Ascending aorta (tissue), 2 donors: Measurements from ENCODE around the gene MVD. TPM values are rescaled to one million over a fixed set of nuclear protein-coding genes. Genes with fewer than 3 reads are reported as not detected.

Experiments
- DNase-seq, 2 donors: peaks; one replicate each; pipeline ENCODE4 v3.0.0-alpha.2; 2019; ENCODE audit warnings: low spot score in 2 of 2
- H3K27ac ChIP-seq, 2 donors: fragments of 200-600 bp; sonication (generic); one replicate each; pipeline ENCODE4 v1.5.1; 2016 to 2017; ENCODE audit warnings: mild to moderate bottlenecking in 1 of 2
- H3K27me3 ChIP-seq: fragments of 200-600 bp; sonication (generic); one replicate; pipeline ENCODE4 v1.5.1; 2017
- H3K36me3 ChIP-seq, 2 donors: fragments of 200-600 bp; sonication (generic); one replicate each; pipeline ENCODE4 v1.5.1; 2016
- H3K4me1 ChIP-seq, 2 donors: fragments of 200-600 bp; sonication (generic); one replicate each; pipeline ENCODE4 v1.5.1; 2016 to 2017; ENCODE audit warnings: mild to moderate bottlenecking in 1 of 2
- H3K4me3 ChIP-seq, 2 donors: fragments of 200-600 bp; sonication (generic); one replicate each; pipeline ENCODE4 v1.5.1; 2016 to 2017; ENCODE audit warnings: mild to moderate bottlenecking in 1 of 2
- H3K9me3 ChIP-seq, 2 donors: fragments of 200-600 bp; sonication (generic); one replicate each; pipeline ENCODE4 v1.5.1; 2016
- CTCF ChIP-seq, 3 experiments: fragments of 200-600 bp in 2 of 3; fragments of 450-650 bp in 1 of 3; sonication (generic) in 2 of 3; IDR thresholded peaks; one replicate each; pipeline ENCODE4 v1.5.1; 2016 to 2019; ENCODE audit warnings: antibody characterized with exemption in 3 of 3, mild to moderate bottlenecking in 1 of 3, moderate library complexity in 1 of 3
- intact Hi-C: fragments of 100-400 bp; cut with DNase I; formaldehyde crosslinking; loops from one replicate; pipeline ENCODE4 v1.15.1; 2023
- total RNA-seq: library from RNA; depleted of rRNA; stranded (reverse); fragments of >200 nt; gene quantifications from one replicate; pipeline ENCODE4 v1.1.0, GENCODE V29; 2016

MVD gene
- 72.9 TPM for total RNA-seq

- Histone ChIP-seq H3K36me3 (peaks cover 0 to 4% of the 10 kb centered on the region in 2 donors), H3K4me3 (peak within 1 kb of the TSS; percentile 87 to 89), H3K9me3 (no peaks in the 10 kb centered on the region), H3K27ac (peak within 1 kb of the TSS; percentile 68 to 72), H3K4me1 (peaks cover 0 to 11% of the 10 kb centered on the region in 2 donors), H3K27me3 (no peaks in the 10 kb centered on the region)
- DNase-seq, result peak; percentile 93 to 98
- intact Hi-C loops, result loop anchor here (1.0 to 5.0 kb wide), 7 partner anchors 44 to 1038 kb away; partner anchors contain the start of genes APRT, CTU2, GALNS and RNF166
- no peak for TF ChIP-seq CTCF (IDR thresholded peaks at IDR 0.05)
Measured at GRCh38 chr16:88662843-88663606, at the start of gene MVD. Gene MVD, minus strand, starts transcription at chr16:88663091. Its CDS starts 11 bp downstream, at chr16:88663080.

- Histone ChIP-seq H3K4me3 (no peak overlapping the region), H3K9me3 (no peaks in the 10 kb centered on the region), H3K27ac (no peak overlapping the region), H3K4me1 (peaks cover 0 to 2% of the 10 kb centered on the region in 2 donors), H3K27me3 (no peaks in the 10 kb centered on the region), H3K36me3 (peaks cover 29 to 42% of the 10 kb centered on the region in 2 donors)
- no peak for TF ChIP-seq CTCF (IDR thresholded peaks at IDR 0.05)
- intact Hi-C loops, result no loop called here
- DNase-seq, result no peak
Measured at GRCh38 chr16:88712362-88712979, 49.6 kb upstream of the MVD start.

GRCh38 chr16:88711750-88712340 is 49.0 kb upstream of the MVD start:
- no peak overlapping the region for H3K27ac ChIP-seq
- intact Hi-C loops, result no loop called here
- H3K36me3 ChIP-seq, result peaks cover 29 to 36% of the 10 kb centered on the region in 2 donors
- no peaks in the 10 kb centered on the region for H3K27me3 ChIP-seq
- TF ChIP-seq CTCF (IDR thresholded peaks at IDR 0.05), result no peak
- DNase-seq, result no peak
- no peak overlapping the region for H3K4me3 ChIP-seq
- H3K4me1 ChIP-seq, result peaks cover 0 to 8% of the 10 kb centered on the region in 2 donors
- H3K9me3 ChIP-seq, result no peaks in the 10 kb centered on the region

GRCh38 chr16:88710556-88710955 is 47.7 kb upstream of the MVD start:
- intact Hi-C loops, result no loop called here
- Histone ChIP-seq H3K9me3 (no peaks in the 10 kb centered on the region), H3K4me3 (no peak overlapping the region), H3K4me1 (peaks cover 0 to 14% of the 10 kb centered on the region in 2 donors), H3K36me3 (peaks cover 16 to 23% of the 10 kb centered on the region in 2 donors), H3K27me3 (no peaks in the 10 kb centered on the region), H3K27ac (no peak overlapping the region)
- DNase-seq, result no peak
- no peak for TF ChIP-seq CTCF (IDR thresholded peaks at IDR 0.05)

- H3K4me1 ChIP-seq, result peaks cover 9 to 21% of the 10 kb centered on the region in 2 donors
- no peak for TF ChIP-seq CTCF (IDR thresholded peaks at IDR 0.05)
- no peaks in the 10 kb centered on the region for H3K36me3 ChIP-seq
- DNase-seq, result no peak
- H3K27me3 ChIP-seq, result no peaks in the 10 kb centered on the region
- intact Hi-C loops, result loop anchor here (1.0 to 5.0 kb wide), 8 partner anchors 44 to 940 kb away; partner anchors contain the start of genes BANP, GALNS, KLHDC4 and MVD
- H3K27ac ChIP-seq, result peak overlapping the region; percentile 73 to 81
- H3K4me3 ChIP-seq, result peak overlapping the region; percentile 94 to 98
- H3K9me3 ChIP-seq, result no peaks in the 10 kb centered on the region
Measured at GRCh38 chr16:88706965-88707826, 44.3 kb upstream of the MVD start.
